ENCODE data around the gene LYPD6B.

Gene LYPD6B

GRCh38 chr2:149221898-149222297 lies 183.4 kb downstream of the LYPD6B start:
- TF ChIP-seq EGR1 (IDR thresholded peaks at IDR 0.05) (no peak), TEAD4 (IDR thresholded peaks at IDR 0.05) (no peak)

DNA sequence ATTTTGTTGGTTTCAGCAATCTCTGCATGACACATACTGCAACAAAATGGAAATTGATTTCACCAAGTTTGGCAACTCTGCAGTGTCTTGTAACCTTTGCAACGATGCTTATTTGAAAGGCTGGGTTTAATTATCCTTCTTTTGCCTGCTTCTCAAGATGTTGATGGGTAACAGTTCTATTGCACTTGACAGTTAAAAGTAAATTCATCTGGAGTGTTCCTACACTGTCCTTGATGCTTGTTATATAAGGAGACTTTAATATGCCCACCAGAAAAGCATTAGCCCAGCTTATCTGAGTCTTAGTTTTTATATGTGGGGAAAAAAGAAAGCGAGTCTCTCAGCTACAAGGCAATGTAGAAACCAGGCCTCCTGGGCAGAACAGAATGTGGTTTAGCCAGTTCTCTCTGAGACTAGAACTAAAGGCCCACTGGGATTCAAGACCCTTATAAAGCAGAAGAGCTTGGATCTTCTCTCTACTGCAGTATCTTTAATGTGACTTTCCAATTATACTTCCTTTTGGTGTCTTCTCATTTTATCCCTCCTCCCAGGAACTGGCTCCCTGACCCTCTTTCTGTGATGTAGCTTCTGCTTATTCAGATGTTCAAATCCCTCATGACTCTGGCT lies 185.1 kb downstream of the LYPD6B start:
- TF ChIP-seq, protein P1, sequence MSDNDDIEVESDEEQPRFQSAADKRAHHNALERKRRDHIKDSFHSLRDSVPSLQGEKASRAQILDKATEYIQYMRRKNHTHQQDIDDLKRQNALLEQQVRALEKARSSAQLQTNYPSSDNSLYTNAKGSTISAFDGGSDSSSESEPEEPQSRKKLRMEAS (IDR thresholded peaks at IDR 0.05) = no peak
- TF ChIP-seq TEAD4 (IDR thresholded peaks at IDR 0.05) = 0 out of 2 replicates have a peak, but pooled peaks have one; percentile 11

DNA sequence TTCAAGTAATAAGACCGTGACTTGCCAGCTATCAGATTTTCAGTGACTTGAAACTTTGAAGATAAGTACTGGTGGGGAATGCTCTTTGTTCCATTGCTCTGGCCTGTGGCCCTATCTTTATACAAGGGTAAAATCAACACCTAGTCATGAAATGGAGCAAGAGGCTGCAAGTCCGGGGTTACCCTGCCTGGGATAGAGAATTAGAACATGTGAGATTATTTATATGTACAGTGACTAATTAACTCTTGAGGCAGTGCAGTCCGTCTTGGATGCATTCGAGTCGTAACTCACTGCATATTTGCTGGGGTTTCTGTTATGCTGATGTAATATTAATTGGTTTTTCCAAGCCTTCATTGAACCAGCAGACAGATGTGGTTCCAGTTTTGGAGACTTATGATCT lies 186.0 kb downstream of the LYPD6B start:
- TF ChIP-seq CEBPB (IDR thresholded peaks at IDR 0.05) (no peak), EGR1 (IDR thresholded peaks at IDR 0.05) (no peak), YY1 (IDR thresholded peaks at IDR 0.05; ENCODE audit: low read depth) (no peak), REST (IDR thresholded peaks at IDR 0.05; ENCODE audit: low read depth) (no peak), RAD21 (IDR thresholded peaks at IDR 0.05; ENCODE audit: low read depth) (no peak), NFIC (IDR thresholded peaks at IDR 0.05) (no peak), ZBTB7A (IDR thresholded peaks at IDR 0.05; ENCODE audit: low read depth) (no peak), TAF1 (IDR thresholded peaks at IDR 0.05; ENCODE audit: low read depth) (no peak), CREB1 (IDR thresholded peaks at IDR 0.05; ENCODE audit: low read depth) (no peak)
- TF ChIP-seq, protein P2, sequence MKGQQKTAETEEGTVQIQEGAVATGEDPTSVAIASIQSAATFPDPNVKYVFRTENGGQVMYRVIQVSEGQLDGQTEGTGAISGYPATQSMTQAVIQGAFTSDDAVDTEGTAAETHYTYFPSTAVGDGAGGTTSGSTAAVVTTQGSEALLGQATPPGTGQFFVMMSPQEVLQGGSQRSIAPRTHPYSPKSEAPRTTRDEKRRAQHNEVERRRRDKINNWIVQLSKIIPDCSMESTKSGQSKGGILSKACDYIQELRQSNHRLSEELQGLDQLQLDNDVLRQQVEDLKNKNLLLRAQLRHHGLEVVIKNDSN (IDR thresholded peaks at IDR 0.05) = no peak
- TF ChIP-seq, protein P1 (IDR thresholded peaks at IDR 0.05) = no peak

GRCh38 chr2:149225446-149225845 lies 186.9 kb downstream of the LYPD6B start:
- no peak for TF ChIP-seq REST (IDR thresholded peaks at IDR 0.05; ENCODE audit: low read depth)
- TF ChIP-seq NFIC (IDR thresholded peaks at IDR 0.05) = peak; percentile 38
- TF ChIP-seq YY1 (IDR thresholded peaks at IDR 0.05; ENCODE audit: low read depth) = no peak

- TF ChIP-seq FOXM1 (IDR thresholded peaks at IDR 0.05; ENCODE audit: borderline replicate concordance, low read depth) (no peak), EP300 (IDR thresholded peaks at IDR 0.05; ENCODE audit: borderline replicate concordance) (no peak), CEBPB (IDR thresholded peaks at IDR 0.05) (no peak), TAF1 (IDR thresholded peaks at IDR 0.05; ENCODE audit: low read depth) (no peak), TCF12 (IDR thresholded peaks at IDR 0.05; ENCODE audit: low read depth) (no peak), CREB1 (IDR thresholded peaks at IDR 0.05; ENCODE audit: low read depth) (no peak), YY1 (IDR thresholded peaks at IDR 0.05; ENCODE audit: low read depth) (no peak), ZBTB7A (IDR thresholded peaks at IDR 0.05; ENCODE audit: low read depth) (no peak), TEAD4 (IDR thresholded peaks at IDR 0.05) (no peak)
- TF ChIP-seq, protein P2 (IDR thresholded peaks at IDR 0.05) = no peak
- TF ChIP-seq, protein P1 (IDR thresholded peaks at IDR 0.05) = no peak
Observed at GRCh38 chr2:149226790-149227189, 188.3 kb downstream of the LYPD6B start.

DNA sequence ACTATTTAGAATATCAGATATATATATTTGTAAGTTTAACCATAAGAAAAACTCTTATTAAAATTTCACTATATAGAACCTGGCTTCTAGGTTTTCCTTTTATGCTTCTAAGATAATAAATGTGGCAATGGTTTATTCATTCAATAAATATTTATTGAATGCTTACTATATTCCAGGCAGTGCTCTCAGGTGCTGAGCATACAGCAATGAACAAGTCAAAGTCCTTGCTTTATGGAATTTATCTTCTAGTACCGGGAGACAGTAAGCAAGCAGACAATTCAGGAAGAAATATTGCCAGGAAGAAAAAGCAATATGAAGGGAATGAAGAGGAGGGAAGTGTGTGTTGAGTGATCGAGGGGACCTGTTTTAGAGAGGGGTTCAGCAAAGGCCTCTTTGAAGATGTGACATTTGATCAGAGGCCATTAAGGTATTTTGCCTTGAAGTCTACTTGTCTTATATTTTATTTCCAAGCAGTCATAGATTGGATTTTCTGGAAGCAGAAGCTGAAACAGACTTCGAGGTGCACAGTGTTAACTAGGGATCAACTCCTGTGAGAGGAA lies 197.4 kb downstream of the LYPD6B start:
- TF ChIP-seq TEAD4 (IDR thresholded peaks at IDR 0.05) (no peak), CEBPB (IDR thresholded peaks at IDR 0.05) (no peak), CREB1 (IDR thresholded peaks at IDR 0.05; ENCODE audit: low read depth) (no peak), RAD21 (IDR thresholded peaks at IDR 0.05; ENCODE audit: low read depth) (no peak), ZBTB7A (IDR thresholded peaks at IDR 0.05; ENCODE audit: low read depth) (no peak), EP300 (IDR thresholded peaks at IDR 0.05; ENCODE audit: borderline replicate concordance) (no peak), REST (IDR thresholded peaks at IDR 0.05; ENCODE audit: low read depth) (no peak), TAF1 (IDR thresholded peaks at IDR 0.05; ENCODE audit: low read depth) (no peak), TCF12 (IDR thresholded peaks at IDR 0.05; ENCODE audit: low read depth) (no peak), NFIC (IDR thresholded peaks at IDR 0.05) (no peak)
- TF ChIP-seq, protein P2 (IDR thresholded peaks at IDR 0.05) = no peak
- TF ChIP-seq, protein P1 (IDR thresholded peaks at IDR 0.05) = no peak

Measured in Ishikawa (cell line).